ENCODE results near the gene DDR2.

GRCh38 chr1:162710345-162710744 lies 78.1 kb downstream of the DDR2 start:
- TF ChIP-seq EZH2 (IDR thresholded peaks at IDR 0.05): no peak
- TF ChIP-seq CTCF (IDR thresholded peaks at IDR 0.05): no peak
- no peak for TF ChIP-seq EZH2phosphoT487 (IDR thresholded peaks at IDR 0.05)
